ENCODE measurements around the gene C6orf89.
"Not testable (repeated sequence)": the region's sequence is repeated elsewhere in the genome, so short reads cannot be mapped to it uniquely, and the experiment has no call there.

Gene C6orf89

DNA sequence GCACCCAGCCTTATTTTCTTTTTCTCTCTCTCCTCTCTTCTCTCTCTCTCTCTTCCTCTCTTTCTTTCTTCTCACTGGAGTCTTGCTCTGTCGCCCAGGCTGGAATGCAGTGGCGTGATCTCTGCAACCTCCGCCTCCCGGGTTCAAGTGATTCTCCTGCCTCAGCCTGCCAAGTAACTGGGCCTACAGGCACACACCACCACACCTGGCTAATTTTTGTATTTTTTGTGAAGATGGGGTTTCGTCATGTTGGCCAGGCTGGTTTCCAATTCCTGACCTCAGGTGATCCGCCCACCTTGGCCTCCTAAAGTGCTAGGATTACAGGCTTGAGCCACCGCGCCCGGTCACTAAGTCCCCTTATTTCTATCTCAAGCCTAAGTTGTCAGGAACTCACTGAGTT lies 63.3 kb downstream of the C6orf89 start:
- DNase-seq (ENCODE audit: low read depth), result not testable (repeated sequence)

DNA sequence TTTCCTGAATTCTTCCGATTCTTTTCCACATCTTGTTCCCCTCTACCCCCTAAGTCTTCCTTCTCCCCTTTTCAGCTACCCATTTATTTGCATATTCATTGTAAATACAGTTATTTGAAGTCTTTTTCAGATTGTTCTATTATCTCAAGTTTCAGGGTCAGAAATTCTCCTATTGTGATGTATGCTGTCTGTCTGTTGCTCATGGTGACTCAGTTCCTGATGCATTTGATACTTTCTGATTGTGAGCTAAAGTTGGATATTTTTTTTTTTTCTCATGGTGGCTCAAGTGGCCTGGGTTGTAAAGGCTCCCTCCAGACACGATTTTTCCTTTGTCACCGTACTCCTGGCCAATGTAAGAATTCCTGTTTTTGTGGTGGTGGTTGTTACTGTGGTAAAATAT lies 63.9 kb downstream of the C6orf89 start:
- peak; percentile 46 for DNase-seq (ENCODE audit: low read depth)

DNA sequence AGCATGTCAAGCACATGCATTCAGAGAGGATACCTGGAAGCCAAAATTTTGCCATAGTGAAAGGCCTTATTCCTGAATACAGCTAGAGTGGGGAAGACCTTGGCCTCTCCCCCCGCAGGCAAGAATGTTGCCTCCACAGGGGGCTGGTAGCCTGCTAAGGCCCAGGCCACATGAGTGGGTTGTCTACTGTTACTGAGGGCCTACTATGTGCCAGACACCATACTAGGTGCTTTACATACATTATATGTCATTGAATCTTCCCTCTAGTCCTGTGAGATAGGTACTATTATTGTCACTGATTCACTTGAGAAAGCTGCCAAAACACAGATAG lies 68.1 kb downstream of the C6orf89 start:
- no peak for DNase-seq (ENCODE audit: low read depth)

DNA sequence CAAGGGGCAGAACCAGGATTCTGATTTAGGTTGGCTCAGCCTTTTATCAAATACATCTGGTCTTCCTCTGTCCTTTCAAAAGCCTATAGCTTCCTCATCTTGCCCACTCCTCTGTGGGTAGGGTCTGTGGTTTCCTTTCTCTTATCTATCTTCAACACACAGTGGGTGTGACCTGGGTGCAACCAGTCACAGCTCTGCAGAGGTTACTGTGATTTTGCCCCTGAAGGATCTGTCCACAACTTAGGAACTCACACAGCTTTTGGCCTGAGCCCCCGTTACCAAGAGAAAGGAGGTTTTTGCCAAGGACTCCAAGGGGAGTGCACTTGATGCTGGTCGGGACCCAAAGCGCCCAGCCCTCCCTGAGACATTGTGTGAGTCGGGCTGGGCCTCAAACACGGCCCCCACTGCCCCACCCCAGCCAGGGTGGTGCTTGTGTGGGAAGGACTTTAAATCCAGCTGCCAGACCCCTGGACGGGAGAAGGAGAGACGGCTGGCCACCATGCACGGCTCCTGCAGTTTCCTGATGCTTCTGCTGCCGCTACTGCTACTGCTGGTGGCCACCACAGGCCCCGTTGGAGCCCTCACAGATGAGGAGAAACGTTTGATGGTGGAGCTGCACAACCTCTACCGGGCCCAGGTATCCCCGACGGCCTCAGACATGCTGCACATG lies 68.6 kb downstream of the C6orf89 start, which contains the start of gene PI16:
Gene PI16 (plus strand): TSS at position 477 of the 670 bp plus-strand sequence. CDS start 23 bp downstream, at position 500.
- no peak for DNase-seq (ENCODE audit: low read depth)

DNA sequence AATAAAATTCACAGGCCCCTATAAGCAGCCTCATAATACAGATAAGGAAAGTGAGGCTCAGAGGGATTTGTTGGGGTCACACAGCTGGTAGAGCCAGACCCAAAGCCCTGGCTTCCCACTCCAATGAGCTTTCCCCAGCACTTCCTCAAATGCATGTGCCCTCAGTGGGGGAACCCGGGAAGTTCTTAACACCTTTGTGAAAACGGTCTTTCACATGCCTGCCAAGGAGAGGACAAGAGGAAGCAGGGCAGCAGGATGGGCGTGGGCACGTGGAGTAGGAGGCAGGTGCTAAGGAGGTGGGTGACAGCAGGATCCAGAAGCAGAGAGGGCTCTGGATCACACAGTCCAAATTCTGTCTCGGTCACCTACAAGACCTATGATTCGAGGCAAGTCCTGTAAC lies 69.4 kb downstream of the C6orf89 start:
- no peak for DNase-seq (ENCODE audit: low read depth)

DNA sequence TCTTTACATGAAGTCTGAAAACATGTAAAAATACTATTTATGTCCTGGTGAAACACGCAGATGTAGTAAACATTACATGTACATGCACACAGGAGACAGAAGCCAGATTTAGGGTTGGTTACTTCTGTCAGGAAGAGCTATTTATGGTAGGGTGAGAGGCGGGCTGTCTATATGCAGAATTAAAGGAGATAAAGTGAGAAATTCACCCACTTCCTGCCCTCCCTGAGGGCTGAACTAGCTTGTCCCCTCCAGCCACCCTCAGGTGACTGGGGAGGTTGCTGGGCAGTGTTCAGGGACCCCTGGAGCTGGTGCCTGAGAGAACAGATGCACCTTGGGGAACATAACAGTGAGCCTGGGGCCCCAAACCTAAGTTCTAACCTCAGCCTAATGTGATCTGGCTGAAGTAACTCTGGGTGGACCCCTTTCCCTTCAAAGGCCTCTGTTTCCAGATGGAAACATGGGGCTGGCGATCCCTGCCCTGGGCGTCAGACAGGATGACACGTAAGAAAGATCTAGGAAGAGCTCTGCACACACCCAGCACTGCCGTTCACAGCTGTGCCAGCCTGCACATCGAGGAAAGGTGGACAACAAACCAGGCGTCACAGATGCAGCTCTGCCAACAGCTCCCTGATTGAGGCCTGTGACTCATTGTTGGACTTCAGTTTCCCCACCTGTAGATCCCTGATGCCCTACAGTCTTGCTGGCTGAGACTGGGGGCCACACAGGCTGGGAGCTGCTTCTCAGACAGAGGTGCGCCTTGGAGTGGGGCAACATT lies 70.1 kb downstream of the C6orf89 start:
- DNase-seq (ENCODE audit: low read depth), result no peak

DNA sequence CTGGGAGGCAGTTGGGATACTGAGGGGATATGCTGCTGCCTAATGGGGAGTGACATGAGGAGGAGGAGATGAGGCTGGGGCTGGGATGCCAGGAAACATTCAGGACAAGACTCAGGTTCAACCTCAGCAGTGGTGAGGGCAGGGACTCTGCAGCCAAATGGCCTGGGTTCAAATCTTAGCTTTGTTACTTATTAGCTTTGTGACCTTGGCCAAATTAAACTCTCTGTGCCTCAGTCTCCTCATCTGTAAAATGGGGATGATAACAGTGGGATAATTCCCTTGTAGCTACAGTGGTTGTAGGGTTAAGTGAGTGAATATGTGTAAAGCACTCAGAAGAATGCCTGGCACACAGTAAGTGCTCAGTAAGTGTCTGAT lies 70.7 kb downstream of the C6orf89 start:
- no peak for DNase-seq (ENCODE audit: low read depth)

DNA sequence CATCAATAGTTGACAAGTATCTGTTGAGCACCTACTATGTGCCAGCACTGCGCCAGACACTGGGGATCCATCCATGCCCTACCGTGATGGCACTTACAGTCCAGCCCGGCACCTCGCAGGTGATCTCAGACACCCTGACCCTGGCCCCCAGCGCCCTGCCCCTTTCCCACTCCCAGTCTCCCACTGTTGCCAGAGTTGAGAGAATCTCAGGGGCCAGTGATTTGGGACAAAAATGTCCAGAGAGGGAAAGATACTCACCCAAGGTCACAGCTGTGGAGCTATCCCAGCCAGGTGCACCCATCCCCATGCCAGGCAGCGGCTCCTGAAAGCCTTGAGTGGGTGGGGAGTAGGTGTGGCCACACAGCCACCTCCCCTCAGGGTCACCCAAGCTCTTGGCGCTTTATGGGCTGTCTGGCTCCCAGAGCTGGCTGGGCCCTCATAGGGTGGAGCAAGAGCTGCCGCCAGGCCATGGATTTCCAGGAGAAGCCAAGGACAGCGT lies 72.1 kb downstream of the C6orf89 start:
- DNase-seq (ENCODE audit: low read depth), result no peak

DNA sequence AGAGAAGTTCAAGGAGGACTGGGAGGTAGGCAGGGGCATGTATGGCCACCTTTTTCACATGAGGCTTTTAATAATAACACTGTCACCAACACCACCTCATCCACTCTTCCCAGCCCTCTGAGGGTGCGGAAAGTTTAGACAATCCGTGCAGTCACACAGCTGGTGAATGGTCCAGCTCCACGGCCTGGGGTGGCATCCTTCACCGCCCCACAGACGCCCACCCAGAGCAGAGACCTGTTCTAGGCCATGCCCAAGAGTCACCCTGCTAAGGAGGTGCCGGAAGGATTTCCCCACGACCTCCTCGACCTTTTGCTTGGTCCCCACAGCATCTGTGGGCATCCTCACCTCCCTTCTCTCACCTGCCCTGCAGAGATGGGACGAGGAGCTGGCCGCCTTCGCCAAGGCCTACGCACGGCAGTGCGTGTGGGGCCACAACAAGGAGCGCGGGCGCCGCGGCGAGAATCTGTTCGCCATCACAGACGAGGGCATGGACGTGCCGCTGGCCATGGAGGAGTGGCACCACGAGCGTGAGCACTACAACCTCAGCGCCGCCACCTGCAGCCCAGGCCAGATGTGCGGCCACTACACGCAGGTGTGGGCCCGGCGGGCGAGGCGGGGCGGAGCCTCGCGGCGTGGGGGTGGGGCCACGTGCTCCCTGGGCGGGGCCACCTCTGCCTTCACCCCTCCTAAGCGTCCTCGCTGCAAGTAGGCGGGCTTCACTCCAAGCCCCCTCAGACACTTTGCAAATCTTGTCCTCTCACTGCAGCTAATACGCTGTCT lies 73.2 kb downstream of the C6orf89 start:
- DNase-seq (ENCODE audit: low read depth), result no peak

DNA sequence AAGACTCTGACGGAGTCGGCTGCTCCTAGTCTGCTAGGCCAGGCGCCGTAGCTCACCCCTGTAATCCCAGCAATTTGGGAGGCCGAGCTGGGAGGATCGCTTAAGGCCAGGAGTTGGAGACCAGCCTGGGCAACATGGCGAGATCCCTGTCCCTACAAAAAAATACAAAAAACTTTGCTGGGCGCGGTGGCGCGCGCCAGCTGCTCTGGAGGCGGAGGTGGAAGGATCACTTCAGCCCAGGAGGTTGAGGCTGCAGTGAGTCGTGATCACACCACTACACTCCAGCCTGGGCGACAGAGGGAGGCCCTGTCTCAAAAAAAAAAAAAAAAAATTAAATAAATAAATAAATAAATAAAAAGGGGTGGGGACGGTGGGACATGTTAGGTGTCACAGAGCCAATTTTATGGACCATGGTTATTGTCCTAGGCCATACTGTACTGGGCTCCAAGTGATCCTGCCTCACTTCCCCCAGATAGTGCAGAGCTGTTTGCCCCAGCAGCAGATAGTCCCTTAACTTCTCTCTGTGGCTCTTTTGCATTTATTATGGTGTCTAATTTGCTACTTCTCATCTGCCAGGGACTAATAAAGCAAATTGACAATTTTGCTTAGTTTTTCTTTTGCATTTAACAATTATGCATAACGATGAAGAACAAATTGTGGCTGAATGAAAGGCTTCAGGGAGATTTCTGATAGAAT lies 74.0 kb downstream of the C6orf89 start:
- no peak for DNase-seq (ENCODE audit: low read depth)

DNA sequence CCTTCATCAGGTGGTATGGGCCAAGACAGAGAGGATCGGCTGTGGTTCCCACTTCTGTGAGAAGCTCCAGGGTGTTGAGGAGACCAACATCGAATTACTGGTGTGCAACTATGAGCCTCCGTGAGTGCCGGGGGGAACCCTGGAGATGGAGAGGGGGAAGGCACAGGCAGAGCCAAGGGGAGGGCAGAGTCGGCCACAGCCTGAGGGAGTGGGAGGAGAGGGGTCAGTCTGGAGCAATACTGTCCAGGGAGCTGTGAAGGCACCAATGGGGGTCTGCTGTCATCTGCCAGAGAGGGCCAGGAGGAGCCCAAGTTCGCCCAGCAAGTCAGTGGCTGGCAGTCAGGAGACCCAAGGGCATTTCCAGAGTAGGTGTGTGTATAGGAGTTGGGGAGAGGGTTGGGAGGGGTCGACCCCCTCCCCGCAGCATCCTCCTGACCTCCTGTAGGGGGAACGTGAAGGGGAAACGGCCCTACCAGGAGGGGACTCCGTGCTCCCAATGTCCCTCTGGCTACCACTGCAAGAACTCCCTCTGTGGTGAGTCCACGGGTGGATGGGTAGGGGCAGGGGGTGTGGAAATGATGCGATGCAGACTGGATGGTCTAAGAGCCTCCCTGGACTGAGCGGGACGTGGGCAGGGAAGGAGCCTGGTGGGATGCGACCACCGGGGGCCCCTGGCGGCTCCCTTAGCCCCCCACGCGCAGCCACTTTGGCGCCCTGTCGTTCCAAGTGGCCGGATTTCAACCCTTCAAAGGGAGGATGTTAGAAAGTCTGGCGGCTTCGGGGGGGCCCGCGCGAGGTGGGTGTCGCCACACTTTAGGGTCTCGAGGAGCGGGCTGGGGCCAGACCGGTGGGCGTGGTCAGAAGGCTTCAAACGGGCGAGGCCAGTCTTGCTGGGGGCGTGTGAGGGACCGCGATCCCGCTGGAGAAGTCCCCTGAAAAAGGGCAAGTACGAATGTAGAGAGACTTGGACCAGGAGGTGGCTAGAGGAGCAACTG lies 76.0 kb downstream of the C6orf89 start:
- no peak for DNase-seq (ENCODE audit: low read depth)

DNA sequence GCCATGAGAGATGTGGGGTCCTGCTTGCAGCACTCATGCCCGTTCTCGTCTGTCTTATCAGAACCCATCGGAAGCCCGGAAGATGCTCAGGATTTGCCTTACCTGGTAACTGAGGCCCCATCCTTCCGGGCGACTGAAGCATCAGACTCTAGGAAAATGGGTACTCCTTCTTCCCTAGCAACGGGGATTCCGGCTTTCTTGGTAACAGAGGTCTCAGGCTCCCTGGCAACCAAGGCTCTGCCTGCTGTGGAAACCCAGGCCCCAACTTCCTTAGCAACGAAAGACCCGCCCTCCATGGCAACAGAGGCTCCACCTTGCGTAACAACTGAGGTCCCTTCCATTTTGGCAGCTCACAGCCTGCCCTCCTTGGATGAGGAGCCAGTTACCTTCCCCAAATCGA lies 77.1 kb downstream of the C6orf89 start:
- no peak for DNase-seq (ENCODE audit: low read depth)

DNA sequence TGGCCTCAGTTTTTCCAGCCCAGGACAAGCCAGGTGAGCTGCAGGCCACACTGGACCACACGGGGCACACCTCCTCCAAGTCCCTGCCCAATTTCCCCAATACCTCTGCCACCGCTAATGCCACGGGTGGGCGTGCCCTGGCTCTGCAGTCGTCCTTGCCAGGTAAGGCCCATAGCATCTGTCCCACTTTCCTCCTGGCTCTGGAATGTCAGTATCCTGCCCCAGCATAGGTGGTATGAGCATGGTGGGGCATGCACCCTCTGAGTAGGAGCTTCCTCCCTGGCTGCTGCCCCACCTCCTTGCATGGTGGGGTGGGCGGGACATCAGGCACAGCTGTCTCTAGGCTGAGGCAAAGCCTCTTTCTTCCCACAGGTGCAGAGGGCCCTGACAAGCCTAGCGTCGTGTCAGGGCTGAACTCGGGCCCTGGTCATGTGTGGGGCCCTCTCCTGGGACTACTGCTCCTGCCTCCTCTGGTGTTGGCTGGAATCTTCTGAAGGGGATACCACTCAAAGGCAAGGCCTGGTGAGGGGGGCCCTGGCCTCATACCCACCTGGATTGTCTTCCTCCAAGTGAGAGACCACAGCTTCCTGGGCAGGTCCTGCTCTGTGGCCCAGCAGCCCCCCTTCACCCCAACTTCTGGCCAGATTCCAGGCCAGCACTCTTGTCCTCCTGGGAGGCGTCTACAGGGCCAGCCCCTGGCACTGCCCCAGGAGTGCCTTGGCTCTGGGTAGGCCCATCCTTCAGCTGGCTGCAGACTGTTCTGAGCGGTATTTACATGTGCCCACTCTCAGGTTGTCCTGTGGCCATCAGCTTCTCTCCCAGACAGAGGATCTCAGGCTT lies 77.9 kb downstream of the C6orf89 start:
- no peak for DNase-seq (ENCODE audit: low read depth)

DNA sequence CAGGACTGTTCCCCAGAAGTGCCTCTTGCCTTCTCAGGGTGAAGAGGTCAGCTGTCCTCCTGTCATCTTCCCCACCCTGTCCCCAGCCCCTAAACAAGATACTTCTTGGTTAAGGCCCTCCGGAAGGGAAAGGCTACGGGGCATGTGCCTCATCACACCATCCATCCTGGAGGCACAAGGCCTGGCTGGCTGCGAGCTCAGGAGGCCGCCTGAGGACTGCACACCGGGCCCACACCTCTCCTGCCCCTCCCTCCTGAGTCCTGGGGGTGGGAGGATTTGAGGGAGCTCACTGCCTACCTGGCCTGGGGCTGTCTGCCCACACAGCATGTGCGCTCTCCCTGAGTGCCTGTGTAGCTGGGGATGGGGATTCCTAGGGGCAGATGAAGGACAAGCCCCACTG lies 78.6 kb downstream of the C6orf89 start:
- no peak for DNase-seq (ENCODE audit: low read depth)

DNA sequence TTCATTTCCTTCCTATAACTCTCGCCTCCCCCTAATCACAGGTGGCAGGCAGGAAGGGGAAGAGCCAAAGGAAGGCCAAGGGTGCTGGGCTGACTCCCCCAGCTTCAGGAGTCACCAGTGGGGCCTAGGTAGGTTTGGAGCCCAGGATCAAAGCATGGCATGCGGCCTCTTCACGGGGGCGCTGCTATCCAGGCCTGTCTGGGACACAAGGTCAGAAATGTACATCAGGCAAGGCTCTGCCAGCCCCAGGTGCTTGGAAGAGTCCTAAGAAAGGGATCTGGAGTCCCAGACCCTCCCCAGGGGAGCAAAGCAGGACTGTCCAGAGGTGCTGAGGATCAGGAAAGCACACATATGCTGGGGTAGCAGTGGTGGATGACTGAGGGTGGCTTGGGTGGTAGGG lies 79.2 kb downstream of the C6orf89 start:
- DNase-seq (ENCODE audit: low read depth), result no peak

DNA sequence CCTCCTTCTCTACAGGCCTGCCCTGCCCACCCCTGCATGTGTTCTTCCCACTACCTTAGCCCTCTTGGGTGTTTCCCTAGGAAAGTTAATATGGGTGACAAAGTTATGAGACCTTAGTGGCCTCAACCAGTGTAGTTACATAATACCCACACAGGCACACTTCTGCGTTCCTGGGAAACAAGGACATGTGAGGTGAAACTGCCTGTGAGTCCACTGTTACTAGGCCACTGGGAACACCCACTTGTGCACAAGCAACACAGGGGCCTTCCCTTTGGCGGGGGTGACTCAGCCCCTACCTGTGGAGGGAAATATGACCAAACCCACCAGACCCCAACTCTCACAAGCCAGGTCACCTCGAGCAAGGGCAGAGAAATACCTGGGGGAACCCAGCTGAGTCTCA lies 81.5 kb downstream of the C6orf89 start:
- no peak for DNase-seq (ENCODE audit: low read depth)

DNA sequence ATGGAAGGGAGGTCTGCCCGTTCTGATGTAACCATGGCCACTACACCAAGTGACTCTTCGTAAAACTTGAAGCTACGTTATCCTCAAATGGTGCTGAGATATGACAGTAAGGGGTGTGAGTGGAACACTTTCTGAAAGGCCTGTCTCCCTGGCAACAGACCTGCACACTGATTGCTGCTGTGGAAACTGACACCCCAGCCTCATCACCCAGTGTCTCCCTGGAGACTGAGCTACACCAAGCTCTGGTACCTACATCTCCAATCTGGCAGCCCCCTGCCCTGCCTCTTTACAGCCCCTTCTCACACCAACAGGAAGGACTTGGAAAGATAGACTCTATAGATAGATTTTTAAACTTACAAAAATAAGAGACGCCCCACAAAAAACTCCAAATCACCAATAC lies 82.0 kb downstream of the C6orf89 start:
- DNase-seq (ENCODE audit: low read depth), result no peak

DNA sequence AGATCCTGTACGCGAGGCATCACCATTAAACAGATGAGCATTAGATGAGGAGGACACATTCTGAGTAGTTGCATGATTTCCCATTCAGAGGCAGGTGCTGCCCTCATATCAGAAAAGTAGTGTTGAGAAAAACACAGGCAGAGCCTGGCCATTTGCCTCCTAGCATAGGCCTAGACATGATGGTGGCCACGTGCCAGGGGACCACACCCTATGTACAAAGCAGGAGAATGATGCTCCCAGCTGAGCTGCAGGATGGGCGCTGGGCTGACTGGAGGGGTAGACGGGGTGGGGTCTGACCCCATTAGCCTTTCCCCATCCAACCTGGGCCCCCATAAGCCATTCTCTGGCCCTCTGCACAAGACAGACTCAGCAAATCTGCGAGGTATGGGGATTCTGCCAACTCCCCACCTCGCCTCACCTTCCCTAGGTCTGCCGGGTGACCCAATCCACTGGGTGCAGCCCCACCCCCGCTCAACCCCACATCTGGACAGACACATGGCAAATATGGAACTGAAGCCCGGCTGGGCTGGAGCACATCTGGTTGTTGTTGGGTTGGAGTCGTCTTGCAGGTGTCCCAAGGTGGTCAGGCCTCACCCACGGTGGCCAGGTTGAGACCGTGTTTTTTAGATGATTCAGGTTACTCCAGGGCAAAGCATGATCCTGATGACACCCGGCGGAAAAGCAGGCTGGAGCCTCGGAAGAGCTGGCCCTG lies 82.7 kb downstream of the C6orf89 start:
- no peak for DNase-seq (ENCODE audit: low read depth)

DNA sequence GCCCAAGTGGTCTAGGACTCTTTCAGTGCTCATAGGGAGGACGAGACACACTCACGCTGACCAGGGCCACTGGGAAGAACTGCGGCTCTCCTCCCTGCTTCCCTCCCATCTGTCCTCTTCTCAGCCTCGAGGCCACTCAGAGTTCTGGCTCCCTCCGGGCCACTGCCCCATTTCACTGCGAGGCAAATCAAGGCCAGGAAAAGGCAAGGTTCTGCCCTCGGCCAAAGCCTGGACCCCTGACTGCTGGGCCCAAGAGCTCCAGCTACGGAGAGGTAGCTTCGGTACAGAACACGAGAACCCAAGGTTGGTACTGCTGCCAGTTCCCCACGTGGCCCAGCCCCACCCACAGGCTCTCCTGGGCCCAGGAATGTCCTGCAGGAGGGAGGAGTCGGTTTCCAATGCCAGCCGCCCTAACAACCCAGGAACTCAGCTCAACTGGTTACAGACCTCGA lies 83.5 kb downstream of the C6orf89 start:
- no peak for DNase-seq (ENCODE audit: low read depth)
